Measurements from ENCODE around the gene RFK.

DNA sequence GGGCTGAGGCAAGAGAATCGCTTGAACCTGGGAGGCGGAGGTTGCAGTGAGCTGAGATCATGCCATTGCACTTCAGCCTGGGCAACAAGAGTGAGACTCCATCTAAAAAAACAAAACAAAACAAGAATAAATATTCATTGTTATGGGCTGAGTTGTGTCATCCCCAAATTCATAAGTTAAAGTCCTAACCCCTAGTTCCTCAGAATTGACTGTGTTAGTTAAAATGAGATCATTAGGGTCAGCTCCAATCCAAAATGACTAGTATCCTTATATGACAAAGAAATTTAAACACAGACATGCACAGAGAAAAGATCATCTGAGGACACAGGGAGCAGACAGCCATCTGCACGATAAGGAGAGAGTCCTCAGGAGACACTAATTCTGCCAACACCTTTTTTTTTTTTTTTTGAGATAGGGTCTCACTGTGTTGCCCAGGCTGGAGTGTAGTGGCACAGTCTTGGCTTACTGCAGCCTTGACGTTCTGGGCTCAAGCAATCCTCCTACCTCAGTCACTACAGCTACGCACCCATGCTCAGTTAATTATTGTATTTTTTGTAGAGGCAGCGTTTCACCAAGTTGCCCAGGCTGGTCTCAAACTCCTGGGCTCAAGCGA is 32.7 kb upstream of the RFK start:
- TF ChIP-seq, protein P1, sequence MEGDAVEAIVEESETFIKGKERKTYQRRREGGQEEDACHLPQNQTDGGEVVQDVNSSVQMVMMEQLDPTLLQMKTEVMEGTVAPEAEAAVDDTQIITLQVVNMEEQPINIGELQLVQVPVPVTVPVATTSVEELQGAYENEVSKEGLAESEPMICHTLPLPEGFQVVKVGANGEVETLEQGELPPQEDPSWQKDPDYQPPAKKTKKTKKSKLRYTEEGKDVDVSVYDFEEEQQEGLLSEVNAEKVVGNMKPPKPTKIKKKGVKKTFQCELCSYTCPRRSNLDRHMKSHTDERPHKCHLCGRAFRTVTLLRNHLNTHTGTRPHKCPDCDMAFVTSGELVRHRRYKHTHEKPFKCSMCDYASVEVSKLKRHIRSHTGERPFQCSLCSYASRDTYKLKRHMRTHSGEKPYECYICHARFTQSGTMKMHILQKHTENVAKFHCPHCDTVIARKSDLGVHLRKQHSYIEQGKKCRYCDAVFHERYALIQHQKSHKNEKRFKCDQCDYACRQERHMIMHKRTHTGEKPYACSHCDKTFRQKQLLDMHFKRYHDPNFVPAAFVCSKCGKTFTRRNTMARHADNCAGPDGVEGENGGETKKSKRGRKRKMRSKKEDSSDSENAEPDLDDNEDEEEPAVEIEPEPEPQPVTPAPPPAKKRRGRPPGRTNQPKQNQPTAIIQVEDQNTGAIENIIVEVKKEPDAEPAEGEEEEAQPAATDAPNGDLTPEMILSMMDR (conservative IDR thresholded peaks at IDR 0.05; ENCODE audit: low read length): no peak
- no peak for TF ChIP-seq EZH2phosphoT487 (IDR thresholded peaks at IDR 0.05; ENCODE audit: borderline replicate concordance)
